Stomach (tissue), 9 donors: ENCODE data around the gene SLC7A4. TPM values are rescaled to one million over a fixed set of nuclear protein-coding genes. Genes with fewer than 3 reads are reported as not detected.
"Not testable (repeated sequence)": the region's sequence is repeated elsewhere in the genome, so short reads cannot be mapped to it uniquely, and the experiment has no call there.

Source experiments
- DNase-seq, 2 donors: peaks; one replicate each; pipeline versions ENCODE4 v3.0.0 to v3.0.0-alpha.2; 2013 to 2019
- H3K27ac ChIP-seq, 5 donors: fragments of 200-600 bp in 4 of 5; sonication (generic) in 4 of 5; one replicate each; pipeline ENCODE4 v1.5.1; 2013 to 2019; ENCODE audit warnings: mild to moderate bottlenecking in 1 of 5, moderate library complexity in 1 of 5
- H3K27me3 ChIP-seq, 3 donors: fragments of 200-600 bp; sonication (generic); one replicate each; pipeline ENCODE4 v1.5.1; 2017 to 2019; ENCODE audit warnings: mixed run types in 1 of 3
- H3K36me3 ChIP-seq, 4 donors: fragments of 200-600 bp; sonication (generic); 1 replicate in 3 of 4; 2 replicates in 1 of 4; pipeline ENCODE4 v1.5.1; 2016 to 2019
- H3K4me1 ChIP-seq, 4 donors: fragments of 200-600 bp; sonication (generic); one replicate each; pipeline ENCODE4 v1.5.1; 2016 to 2019
- H3K4me3 ChIP-seq, 4 donors: fragments of 200-600 bp; sonication (generic) in 3 of 4; one replicate each; pipeline ENCODE4 v1.5.1; 2016 to 2019; ENCODE audit warnings: mild to moderate bottlenecking in 1 of 4
- H3K9me3 ChIP-seq, 4 donors: fragments of 200-600 bp; sonication (generic); one replicate each; pipeline ENCODE4 v1.5.1; 2016 to 2019
- CTCF ChIP-seq, 7 experiments: fragments of 450-650 bp in 4 of 7; fragments of 200-600 bp in 3 of 7; sonication (generic) in 3 of 7; IDR thresholded peaks; one replicate each; pipeline ENCODE4 v1.5.1; 2016 to 2019; ENCODE audit warnings: antibody characterized with exemption in 7 of 7, control low read depth in 2 of 7, mild to moderate bottlenecking in 1 of 7
- EP300 ChIP-seq: sonication (generic); formaldehyde crosslinking; IDR thresholded peaks from one replicate; pipeline ENCODE4 v1.6.1; 2017; ENCODE audit warnings: antibody characterized with exemption
- POLR2A ChIP-seq, 4 donors: fragments of 450-650 bp; IDR thresholded peaks; one replicate each; pipeline ENCODE4 v1.6.1; 2016; ENCODE audit warnings: antibody characterized with exemption in 4 of 4, control low read depth in 2 of 4, mild to moderate bottlenecking in 1 of 4, moderate library complexity in 1 of 4
- POLR2AphosphoS5 ChIP-seq, 3 donors: sonication (generic); formaldehyde crosslinking; IDR thresholded peaks; one replicate each; pipeline ENCODE4 v1.6.1; 2016; ENCODE audit warnings: antibody characterized with exemption in 3 of 3
- whole genome bisulfite sequencing, 5 donors: extraction: QIAGEN DNeasy Blood & Tissue Kit in 3 of 5; methylation state at CpG; one replicate each; pipeline versions ENCODE4 v1.1.5 to v1.1.7; 2013 to 2018; 5-methylcytosine and 5-hydroxymethylcytosine counted together
- intact Hi-C: fragments of 100-400 bp; cut with DNase I; formaldehyde crosslinking; loops from one replicate; pipeline ENCODE4 v1.15.1; 2023; ENCODE audit warnings: low total_unique reads
- polyA plus RNA-seq, 3 donors: library from polyadenylated mRNA; stranded (reverse); fragments of 200-250 nt; gene quantifications; one replicate each; pipeline ENCODE4 v1.2.3, GENCODE V29; 2013
- total RNA-seq, 5 donors: library from RNA; depleted of rRNA; stranded (reverse); fragments of >200 nt; gene quantifications; one replicate each; pipeline versions ENCODE4 v1.1.0 to v1.2.3, GENCODE V29; 2014 to 2016
- donor health status: healthy with polysubstance abuse.
- donor health status: Bipolar disorder and iron deficiency.
- donor health status: healthy.

Gene SLC7A4
- total and polyA plus RNA-seq, 8 donors, result 0.12 to 1.0 (median 0.18) TPM; not detected in 5

- Histone ChIP-seq H3K27ac (no peak overlapping the region), H3K4me3 (no peak overlapping the region), H3K36me3 (peaks cover 0 to 7% (median 0%) of the 10 kb centered on the region in 4 donors), H3K9me3 (no peaks in the 10 kb centered on the region), H3K27me3 (no peaks in the 10 kb centered on the region), H3K4me1 (peaks cover 5 to 16% (median 15%) of the 10 kb centered on the region in 4 donors)
- WGBS, 5 donors, result 47 to 51% (median 48%) methylated on average over 10 of the region's 10 CpGs
- DNase-seq, result peak; percentile 48 to 90
- TF ChIP-seq POLR2A (IDR thresholded peaks at IDR 0.05) (no peak), EP300 (no peak), POLR2AphosphoS5 (IDR thresholded peaks at IDR 0.05) (no peak), CTCF (IDR thresholded peaks at IDR 0.05) (no peak)
- intact Hi-C loops, result no loop called here
Measured at GRCh38 chr22:21009638-21010425, 22.5 kb downstream of the SLC7A4 start.

GRCh38 chr22:21009208-21009607, 23.2 kb downstream of the SLC7A4 start:
- H3K27ac ChIP-seq, H3K4me1 ChIP-seq, H3K9me3 ChIP-seq, H3K36me3 ChIP-seq, intact Hi-C loops, DNase-seq, H3K4me3 ChIP-seq, H3K27me3 ChIP-seq: not testable (repeated sequence)
- WGBS, 5 donors, result 81 to 88% (median 85%) methylated on average over 12 to 13 of the region's 13 CpGs

GRCh38 chr22:21003782-21004181, 28.6 kb downstream of the SLC7A4 start:
- DNase-seq, result peak in 1 of 2 donors; percentile 60
- intact Hi-C loops, result no loop called here
- no peaks in the 10 kb centered on the region for H3K27me3 ChIP-seq
- peaks cover 36 to 43% (median 41%) of the 10 kb centered on the region in 4 donors for H3K4me1 ChIP-seq
- no peak overlapping the region for H3K4me3 ChIP-seq
- H3K36me3 ChIP-seq, result peaks cover 11 to 22% (median 16%) of the 10 kb centered on the region in 4 donors
- TF ChIP-seq POLR2AphosphoS5 (IDR thresholded peaks at IDR 0.05) (no peak), EP300 (no peak), CTCF (IDR thresholded peaks at IDR 0.05) (no peak), POLR2A (IDR thresholded peaks at IDR 0.05) (no peak)
- peak overlapping the region in 3 of 5 donors; percentile 2 to 97 (median 96) for H3K27ac ChIP-seq
- no peaks in the 10 kb centered on the region for H3K9me3 ChIP-seq
- 43 to 83% (median 61%) methylated on average over 3 to 4 of the region's 4 CpGs for WGBS, 5 donors

- TF ChIP-seq POLR2AphosphoS5 (IDR thresholded peaks at IDR 0.05), result peak; percentile 92 to 95 (median 94)
- peak in 2 of 4 donors; percentile 59 to 67 for TF ChIP-seq POLR2A (IDR thresholded peaks at IDR 0.05)
- no peak for TF ChIP-seq EP300
- no peak for TF ChIP-seq CTCF (IDR thresholded peaks at IDR 0.05)
- peak within 1 kb of the TSS; percentile 91 to 99 (median 97) for H3K27ac ChIP-seq
- intact Hi-C loops, result no loop called here
- H3K36me3 ChIP-seq, result peaks cover 11 to 37% (median 36%) of the 10 kb centered on the region in 4 donors
- WGBS, 5 donors, result 0% methylated on average over 45 to 83 of the region's 83 CpGs
- H3K4me3 ChIP-seq, result peak within 1 kb of the TSS; percentile 60 to 83 (median 64)
- no peaks in the 10 kb centered on the region for H3K9me3 ChIP-seq
- H3K4me1 ChIP-seq, result peaks cover 36 to 49% (median 45%) of the 10 kb centered on the region in 4 donors
- peak; percentile 97 to 98 for DNase-seq
- H3K27me3 ChIP-seq, result no peaks in the 10 kb centered on the region
Measured at GRCh38 chr22:21001601-21002325, 30.6 kb downstream of the SLC7A4 start, which contains the start of gene THAP7. Gene THAP7 (minus strand): TSS chr22:21002118. CDS start chr22:21001911, 207 bp downstream.
